ENCODE data around the gene A1BG. TPM values are rescaled to one million over a fixed set of nuclear protein-coding genes. Genes with fewer than 3 reads are reported as not detected.

Gene A1BG
- total RNA-seq, 1 experiment from 2014 or later = 1.2 TPM

DNA sequence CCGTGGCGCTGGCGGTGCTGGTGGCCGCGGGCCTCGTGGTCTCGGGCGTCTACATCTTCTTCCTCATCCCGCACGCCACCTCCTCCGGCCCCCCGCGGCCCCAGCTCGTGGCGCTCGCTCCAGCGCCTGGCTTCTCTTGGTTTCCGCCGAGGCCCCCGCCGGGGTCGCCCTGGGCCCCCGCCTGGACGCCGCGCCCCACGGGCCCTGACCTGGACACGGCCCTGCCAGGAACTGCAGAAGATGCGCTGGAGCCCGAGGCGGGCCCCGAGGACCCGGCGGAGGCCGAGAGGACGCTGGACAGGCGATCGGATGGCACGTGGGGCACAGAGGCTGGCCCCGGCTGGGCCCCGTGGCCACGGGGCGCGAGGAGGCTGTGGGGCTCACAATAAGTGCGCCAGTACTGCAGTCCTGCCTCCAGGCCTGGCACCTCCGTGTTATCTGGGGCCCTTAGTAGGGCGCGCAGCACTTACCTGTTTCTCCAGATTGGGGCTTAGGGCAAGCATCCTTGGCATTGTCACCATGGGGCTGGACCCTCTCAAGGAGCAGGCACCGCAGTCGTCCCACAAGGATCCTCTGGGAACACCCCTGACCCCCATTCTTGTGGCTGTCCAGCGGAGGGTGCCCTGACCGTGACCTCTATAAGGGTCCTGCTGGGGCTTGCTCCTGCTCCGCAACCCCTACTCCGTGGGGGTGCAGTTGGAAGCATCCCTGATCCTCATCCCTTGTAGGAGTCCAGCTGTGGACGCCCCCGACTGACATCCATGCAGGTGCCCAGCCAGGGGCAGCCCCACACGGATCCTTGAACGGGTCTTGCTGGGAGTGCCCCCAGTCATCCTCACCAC, 43.6 kb upstream of the A1BG start:
- TF ChIP-seq EGR1 (IDR thresholded peaks at IDR 0.05; ENCODE audit: low read depth) (no peak), SRF (IDR thresholded peaks at IDR 0.05; ENCODE audit: low read depth) (no peak), ELF1 (IDR thresholded peaks at IDR 0.05; ENCODE audit: borderline replicate concordance, low read depth) (no peak)
- Histone ChIP-seq H2AFZ (ENCODE audit: low read depth, low read length, poor library complexity, severe bottlenecking) (no peak overlapping the region), H3K4me2 (ENCODE audit: low read length) (no peak overlapping the region), H3K36me3 (ENCODE audit: control insufficient read depth in 1 of 2, insufficient read depth in 2 of 2, low read length in 2 of 2) (peaks cover 14 to 32% of the 10 kb centered on the region in 2 experiments; a peak in 3 of 4 replicates), H3K9me2 (ENCODE audit: insufficient read depth) (no peaks in the 10 kb centered on the region), H3K4me3 (replicated peaks in 1 of 2; ENCODE audit: low read depth in 1 of 2, low read length in 2 of 2) (no peak overlapping the region), H3K9ac (ENCODE audit: low read length) (no peak overlapping the region), H3K9me3 (ENCODE audit: control insufficient read depth in 1 of 2, insufficient read depth in 1 of 2, low read depth in 1 of 2, low read length in 2 of 2) (no peaks in the 10 kb centered on the region), H3K79me2 (ENCODE audit: insufficient read depth, low read length) (peaks cover 21% of the 10 kb centered on the region), H3K27me3 (ENCODE audit: insufficient read depth, low read length) (no peaks in the 10 kb centered on the region), H4K20me1 (ENCODE audit: insufficient read depth) (peaks cover 19% of the 10 kb centered on the region; the same call in 1 of the 2 replicates), H3K4me1 (ENCODE audit: control insufficient read depth in 1 of 2, insufficient read depth in 2 of 2, low read length in 2 of 2) (peaks cover 27 to 50% of the 10 kb centered on the region in 2 experiments), H3K27ac (ENCODE audit: low read depth, low read length) (no peak overlapping the region)
- no TSS peak for BruUV-seq (replicated peaks)
- ChIA-PET POLR2A (no interaction called here), CTCF (no interaction called here), RAD21 (ENCODE audit: low non-redundant PET in 1 of 2, low total read pairs in 2 of 2, uncharacterized antibody in 2 of 2, unreplicated experiment in 2 of 2) (no interaction called here)
- intact Hi-C loops (cut with micrococcal nuclease) = no loop called here
- no peak for DNase-seq (ENCODE audit: low read depth, low spot score)
- ATAC-seq = no peak

DNA sequence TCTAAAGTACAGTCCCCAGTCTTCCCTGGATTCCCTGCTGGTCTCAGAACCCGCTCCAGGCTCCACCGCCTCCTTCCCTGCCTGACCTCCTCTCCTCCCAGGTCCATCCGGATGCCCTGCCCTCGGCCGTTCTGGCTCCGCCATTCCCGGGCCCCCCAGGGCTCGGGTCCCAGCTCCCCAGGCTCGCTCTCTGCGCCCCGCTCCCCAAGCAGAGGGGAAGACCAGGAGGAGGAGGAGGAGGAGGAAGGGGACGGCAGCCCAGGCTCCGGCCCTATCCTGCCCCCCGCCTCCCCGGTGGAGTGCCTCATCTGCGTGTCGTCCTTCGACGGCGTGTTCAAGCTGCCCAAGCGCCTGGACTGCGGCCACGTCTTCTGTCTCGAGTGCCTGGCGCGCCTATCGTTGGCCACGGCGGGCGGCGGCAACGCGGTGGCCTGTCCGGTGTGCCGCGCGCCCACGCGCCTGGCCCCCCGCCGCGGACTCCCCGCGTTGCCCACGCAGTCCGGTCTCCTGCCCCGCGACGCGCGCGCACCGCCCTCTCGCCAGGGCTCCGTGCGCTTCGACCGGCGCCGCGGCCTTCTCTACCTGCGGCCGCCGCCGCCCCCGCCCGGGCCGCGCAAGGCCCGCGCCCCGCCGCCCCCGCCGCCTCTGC, 42.8 kb upstream of the A1BG start:
- Histone ChIP-seq H3K27ac (ENCODE audit: low read depth, low read length) (peak overlapping the region; percentile 36), H3K27me3 (ENCODE audit: insufficient read depth, low read length) (no peaks in the 10 kb centered on the region), H3K4me3 (replicated peaks in 1 of 2; ENCODE audit: low read depth in 1 of 2, low read length in 2 of 2) (no peak overlapping the region), H3K9ac (ENCODE audit: low read length) (no peak overlapping the region), H3K9me2 (ENCODE audit: insufficient read depth) (no peaks in the 10 kb centered on the region), H4K20me1 (ENCODE audit: insufficient read depth) (peaks cover 20% of the 10 kb centered on the region; the same call in 1 of the 2 replicates), H3K4me2 (ENCODE audit: low read length) (peak overlapping the region; percentile 48), H3K9me3 (ENCODE audit: control insufficient read depth in 1 of 2, insufficient read depth in 1 of 2, low read depth in 1 of 2, low read length in 2 of 2) (no peaks in the 10 kb centered on the region), H3K4me1 (ENCODE audit: control insufficient read depth in 1 of 2, insufficient read depth in 2 of 2, low read length in 2 of 2) (peaks cover 27 to 55% of the 10 kb centered on the region in 2 experiments), H3K79me2 (ENCODE audit: insufficient read depth, low read length) (peaks cover 24% of the 10 kb centered on the region), H3K36me3 (ENCODE audit: control insufficient read depth in 1 of 2, insufficient read depth in 2 of 2, low read length in 2 of 2) (peaks cover 16 to 40% of the 10 kb centered on the region in 2 experiments; a peak in 3 of 4 replicates), H2AFZ (ENCODE audit: low read depth, low read length, poor library complexity, severe bottlenecking) (no peak overlapping the region)
- RAD21 ChIA-PET (ENCODE audit: low non-redundant PET in 1 of 2, low total read pairs in 2 of 2, uncharacterized antibody in 2 of 2, unreplicated experiment in 2 of 2) = no interaction called here
- TF ChIP-seq SIN3A (IDR thresholded peaks at IDR 0.05; ENCODE audit: low read depth) (no peak), ZFX (IDR thresholded peaks at IDR 0.05) (no peak), ATF3 (IDR thresholded peaks at IDR 0.05) (no peak), SP1 (IDR thresholded peaks at IDR 0.05; ENCODE audit: low read depth) (no peak), SRF (IDR thresholded peaks at IDR 0.05; ENCODE audit: low read depth) (no peak), CBX3 (IDR thresholded peaks at IDR 0.05; ENCODE audit: low read depth) (no peak), EZH2phosphoT487 (IDR thresholded peaks at IDR 0.05; ENCODE audit: borderline replicate concordance) (no peak)
- TF ChIP-seq, protein P1, sequence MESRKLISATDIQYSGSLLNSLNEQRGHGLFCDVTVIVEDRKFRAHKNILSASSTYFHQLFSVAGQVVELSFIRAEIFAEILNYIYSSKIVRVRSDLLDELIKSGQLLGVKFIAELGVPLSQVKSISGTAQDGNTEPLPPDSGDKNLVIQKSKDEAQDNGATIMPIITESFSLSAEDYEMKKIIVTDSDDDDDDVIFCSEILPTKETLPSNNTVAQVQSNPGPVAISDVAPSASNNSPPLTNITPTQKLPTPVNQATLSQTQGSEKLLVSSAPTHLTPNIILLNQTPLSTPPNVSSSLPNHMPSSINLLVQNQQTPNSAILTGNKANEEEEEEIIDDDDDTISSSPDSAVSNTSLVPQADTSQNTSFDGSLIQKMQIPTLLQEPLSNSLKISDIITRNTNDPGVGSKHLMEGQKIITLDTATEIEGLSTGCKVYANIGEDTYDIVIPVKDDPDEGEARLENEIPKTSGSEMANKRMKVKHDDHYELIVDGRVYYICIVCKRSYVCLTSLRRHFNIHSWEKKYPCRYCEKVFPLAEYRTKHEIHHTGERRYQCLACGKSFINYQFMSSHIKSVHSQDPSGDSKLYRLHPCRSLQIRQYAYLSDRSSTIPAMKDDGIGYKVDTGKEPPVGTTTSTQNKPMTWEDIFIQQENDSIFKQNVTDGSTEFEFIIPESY (IDR thresholded peaks at IDR 0.05; ENCODE audit: extremely low read depth, insufficient replicate concordance, low read length) = no peak
- no TSS peak for BruUV-seq (replicated peaks)
- peak; percentile 41; the same call in 1 of the 2 replicates for ATAC-seq
- CTCF ChIA-PET = no interaction called here
- intact Hi-C loops (cut with micrococcal nuclease) = no loop called here
- POLR2A ChIA-PET = no interaction called here
- DNase-seq (ENCODE audit: low read depth, low spot score) = no peak
